ENCODE results near the gene TMTC1.
A peak's percentile ranks its signal among the peaks of the same experiment; 100 is the strongest.

The TMTC1 gene

DNA sequence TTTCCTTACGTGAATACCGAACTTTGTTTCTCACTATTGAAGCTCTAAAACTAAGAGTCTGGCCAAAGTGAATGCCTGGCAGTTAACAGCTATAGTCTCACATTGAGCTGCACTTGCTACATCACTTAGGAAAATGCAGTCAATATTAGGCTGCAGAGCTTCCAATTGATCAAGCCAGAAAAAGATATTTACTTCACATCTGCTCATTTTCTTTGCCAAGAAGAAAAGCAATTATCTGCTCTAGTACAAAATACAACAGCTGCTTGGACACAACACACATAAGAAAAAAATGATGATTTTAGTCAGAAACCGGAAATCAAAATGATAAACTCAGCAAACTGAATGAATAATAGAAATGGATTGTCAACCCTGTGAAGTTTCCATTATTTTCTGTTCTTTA lies 45.4 kb downstream of the TMTC1 start:
- DNase-seq: no peak

DNA sequence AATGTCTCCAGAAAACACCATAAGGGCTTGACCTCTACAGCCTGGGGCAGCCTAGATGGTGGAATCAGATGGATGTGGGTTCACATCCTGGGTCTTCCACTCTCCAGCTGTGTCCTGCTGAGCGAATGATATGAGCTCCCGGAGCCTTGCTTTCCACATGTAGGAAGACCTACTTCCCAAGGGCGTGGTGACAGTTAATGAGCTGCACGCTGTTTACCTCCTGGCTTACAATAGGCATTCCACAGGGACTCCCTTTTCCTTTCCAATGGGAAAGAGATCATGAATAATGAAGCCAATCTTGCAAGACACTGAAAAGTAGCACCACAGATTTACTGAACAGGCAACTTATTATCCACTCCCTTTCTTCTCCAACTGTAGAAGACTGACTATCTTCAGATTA lies 46.1 kb downstream of the TMTC1 start:
- no peak for DNase-seq

DNA sequence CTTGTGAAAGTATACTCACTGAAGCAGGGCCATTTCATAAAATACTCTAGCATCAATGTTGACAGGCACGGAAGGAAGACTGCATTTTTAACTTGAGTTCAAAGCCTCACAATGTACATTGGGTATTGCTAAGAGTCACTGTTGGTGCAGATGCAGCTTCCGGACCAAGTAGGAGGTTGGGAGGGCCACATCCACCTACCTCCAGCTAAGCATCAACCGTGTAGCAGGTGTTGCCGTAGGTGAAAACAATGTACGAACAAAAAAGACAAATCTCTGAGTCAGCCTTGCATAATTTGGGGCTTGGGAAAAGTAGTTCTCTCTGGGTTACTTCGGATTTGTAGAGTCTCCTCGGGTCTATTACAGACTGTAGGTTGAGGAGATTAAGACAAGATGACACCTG lies 48.1 kb downstream of the TMTC1 start:
- DNase-seq: no peak

DNA sequence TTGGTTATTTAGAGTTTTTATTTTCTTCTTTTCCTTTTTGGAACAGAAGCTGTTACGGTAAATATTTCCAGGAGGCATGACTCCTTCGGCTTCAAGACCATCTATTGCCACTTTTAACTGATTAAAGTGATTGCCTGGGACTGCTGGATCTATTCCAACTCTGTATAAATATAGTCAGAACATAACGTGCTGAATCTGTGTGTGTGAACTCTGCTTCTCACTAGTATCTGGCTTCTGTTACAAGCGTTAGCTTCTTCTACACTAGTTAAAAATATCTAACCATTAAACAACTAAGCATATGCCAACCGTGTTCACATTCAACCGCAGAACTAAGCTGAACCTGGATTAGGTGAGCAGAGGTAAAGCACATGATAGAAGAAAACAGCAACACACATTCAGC lies 49.0 kb downstream of the TMTC1 start:
- DNase-seq: no peak

DNA sequence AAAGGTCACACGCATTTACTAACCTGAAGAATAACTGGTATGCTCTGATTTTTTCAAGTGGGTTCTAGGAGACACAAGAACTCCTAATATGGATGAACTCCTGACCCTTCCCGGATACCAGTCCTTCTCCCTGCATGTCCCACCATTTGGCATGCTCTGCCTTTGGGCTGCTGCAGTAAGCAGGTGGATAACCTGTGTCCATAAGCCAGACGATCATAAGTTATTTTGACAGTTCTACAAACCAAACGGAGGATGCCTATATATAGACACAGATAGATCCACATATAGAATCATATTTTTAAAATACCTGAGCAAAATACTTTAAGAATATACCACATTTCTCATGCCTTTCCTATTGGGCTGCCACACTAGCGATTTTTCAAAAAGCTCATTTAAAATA lies 49.4 kb downstream of the TMTC1 start:
- no peak for DNase-seq

DNA sequence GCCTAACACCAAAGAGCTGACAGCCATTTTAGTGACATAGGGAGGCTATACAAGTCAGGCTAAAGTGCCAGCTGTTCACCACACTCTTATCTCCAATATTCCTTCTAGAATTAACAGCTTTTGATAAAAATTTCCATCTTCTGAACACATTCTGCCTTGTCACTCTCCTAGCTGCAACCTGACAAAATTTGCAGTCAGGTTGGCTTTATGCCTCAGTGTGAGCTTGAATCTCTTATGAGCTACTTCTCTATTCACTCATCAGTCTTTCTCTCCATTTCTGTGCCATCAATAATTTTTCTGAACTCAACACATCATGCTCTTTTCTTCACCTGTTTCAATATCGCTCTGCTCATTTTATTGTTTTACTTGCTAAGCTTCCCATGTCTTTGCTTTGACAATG lies 50.2 kb downstream of the TMTC1 start:
- no peak for DNase-seq

DNA sequence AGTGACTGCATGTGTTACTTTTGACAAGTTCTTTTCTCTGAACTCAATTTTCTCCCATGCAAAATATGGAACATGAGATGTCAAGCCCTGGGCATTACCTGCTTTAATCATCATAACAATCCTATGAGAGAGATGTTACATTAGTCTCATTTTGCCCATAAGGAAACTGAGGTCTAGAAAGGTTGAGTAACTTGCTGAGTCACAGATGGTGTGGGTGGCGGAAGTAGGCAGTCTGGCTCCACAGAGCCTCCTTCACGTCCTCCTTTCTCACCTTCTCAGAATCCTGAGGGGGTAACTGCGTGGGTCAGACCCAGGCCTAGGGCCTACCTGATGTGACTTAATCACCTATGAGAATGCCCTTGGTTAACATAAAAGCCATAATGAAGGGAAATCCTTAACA lies 50.7 kb downstream of the TMTC1 start:
- no peak for DNase-seq

DNA sequence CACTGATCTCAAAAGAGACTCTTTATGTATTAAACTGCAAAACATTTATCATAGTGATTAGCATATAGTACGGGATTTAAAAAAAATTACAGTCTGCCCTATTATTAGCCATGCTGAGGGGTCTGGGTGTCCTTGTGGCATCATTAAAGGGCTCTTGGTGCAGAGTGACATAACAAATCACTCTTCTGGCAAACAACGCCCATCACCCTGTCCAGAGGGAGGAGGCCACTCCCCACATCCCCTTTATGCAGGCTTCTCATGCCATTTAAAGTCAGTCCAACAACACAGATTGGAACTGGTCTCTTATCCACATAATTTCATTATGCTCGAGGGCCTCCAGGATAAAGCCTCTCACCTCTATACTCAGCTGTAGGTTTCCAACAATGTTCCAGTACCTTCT lies 51.1 kb downstream of the TMTC1 start:
- no peak for DNase-seq

DNA sequence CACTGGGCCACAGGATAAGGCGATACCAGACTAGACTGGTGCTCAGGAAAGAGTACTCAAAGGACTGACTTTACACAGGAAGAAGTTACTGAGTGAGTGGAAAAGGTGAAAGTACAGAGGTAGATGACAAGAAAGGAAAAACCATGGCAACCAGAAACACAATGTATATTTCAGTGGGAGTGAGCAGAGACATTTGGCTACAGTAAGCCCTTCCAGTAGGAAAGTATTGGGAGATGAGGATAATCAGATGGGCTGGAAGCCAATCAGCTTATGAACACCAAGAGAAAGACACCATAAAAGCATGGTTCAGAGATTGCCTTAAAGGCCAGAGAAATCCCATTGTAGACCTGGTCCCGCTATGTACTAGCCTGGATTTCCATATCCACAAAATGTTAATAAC lies 51.6 kb downstream of the TMTC1 start:
- no peak for DNase-seq

DNA sequence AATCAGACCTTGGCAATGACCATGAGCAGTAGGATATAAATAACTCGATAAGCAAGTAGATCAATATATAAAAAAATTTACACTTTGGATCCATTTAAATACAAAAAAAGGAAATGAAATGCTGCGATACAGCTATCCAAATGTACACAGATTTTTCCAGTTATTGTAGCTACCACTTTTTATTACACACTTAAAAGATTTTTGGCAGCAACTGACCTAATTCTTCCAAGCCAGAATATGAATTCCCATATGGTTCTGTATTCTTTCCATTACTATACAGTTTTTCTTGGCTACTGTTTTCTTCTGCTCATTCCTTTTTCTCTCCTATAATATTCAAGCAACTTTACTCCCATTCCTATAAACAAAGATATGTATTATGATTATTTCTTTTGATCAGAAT lies 52.2 kb downstream of the TMTC1 start:
- DNase-seq: no peak

DNA sequence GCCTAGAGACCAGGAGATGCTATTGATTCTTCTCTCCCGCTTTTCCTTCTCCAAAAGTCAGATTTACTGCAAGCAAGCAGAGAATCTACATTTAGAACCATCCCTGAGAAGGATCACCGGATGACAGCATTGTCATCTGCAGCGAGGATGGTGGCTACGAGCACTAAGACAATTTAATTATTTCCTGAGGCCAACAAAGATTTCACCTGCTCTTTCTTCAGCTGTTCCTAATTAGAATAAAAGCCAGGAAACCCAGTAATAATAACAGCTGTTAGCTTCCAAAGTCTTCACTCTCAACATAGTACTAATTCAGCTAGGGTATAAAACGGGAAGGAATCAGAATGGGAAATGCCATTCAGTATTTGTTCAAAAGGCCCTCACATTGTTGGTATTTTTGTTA lies 53.3 kb downstream of the TMTC1 start:
- DNase-seq: no peak

DNA sequence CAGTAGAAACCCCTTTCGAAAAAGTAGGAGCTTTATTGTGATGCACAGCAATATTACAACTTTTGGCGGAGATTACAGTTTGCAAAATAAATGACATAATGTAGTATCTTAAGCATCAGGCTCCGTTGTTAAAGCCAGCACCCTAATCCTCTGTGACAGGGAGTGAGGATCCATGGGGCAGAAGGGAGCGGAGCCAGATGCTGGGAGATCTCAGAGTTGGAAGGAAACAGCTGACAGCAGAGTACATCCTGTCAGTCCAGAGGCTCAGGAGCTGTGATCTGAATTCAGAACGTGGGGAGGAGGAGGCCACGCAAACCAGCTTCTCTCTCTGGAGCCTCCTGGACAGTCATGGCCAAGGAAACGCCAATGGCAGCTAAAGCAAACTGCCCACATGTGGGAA lies 55.7 kb downstream of the TMTC1 start:
- DNase-seq: no peak

DNA sequence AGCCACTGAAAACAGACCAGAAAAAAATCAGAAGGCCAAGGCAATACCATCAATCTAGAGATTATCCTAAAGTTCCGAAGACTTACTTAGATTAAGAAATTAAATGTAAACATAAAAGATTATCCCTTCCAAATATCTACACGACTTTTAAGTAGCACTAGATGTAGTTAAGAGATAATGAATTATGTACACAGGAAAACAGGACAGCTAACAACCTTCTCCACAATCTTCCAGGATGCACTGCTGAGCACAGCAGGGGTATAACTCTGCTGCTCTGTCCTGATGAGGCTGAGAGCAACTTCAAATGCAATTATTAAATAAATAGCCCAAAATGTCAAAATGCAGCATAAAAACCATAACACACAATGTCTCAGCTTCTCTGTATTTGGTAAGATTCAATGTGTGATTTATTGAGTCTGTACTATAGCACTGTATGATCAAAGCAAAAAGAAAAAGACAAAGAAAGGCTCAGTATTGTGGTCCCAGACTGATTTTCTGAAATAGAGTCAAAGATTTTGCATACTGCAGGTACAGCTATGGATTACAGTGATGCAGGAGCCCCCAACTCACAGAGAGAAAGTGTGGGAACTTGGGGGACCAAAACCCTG lies 56.9 kb downstream of the TMTC1 start:
- DNase-seq: no peak

DNA sequence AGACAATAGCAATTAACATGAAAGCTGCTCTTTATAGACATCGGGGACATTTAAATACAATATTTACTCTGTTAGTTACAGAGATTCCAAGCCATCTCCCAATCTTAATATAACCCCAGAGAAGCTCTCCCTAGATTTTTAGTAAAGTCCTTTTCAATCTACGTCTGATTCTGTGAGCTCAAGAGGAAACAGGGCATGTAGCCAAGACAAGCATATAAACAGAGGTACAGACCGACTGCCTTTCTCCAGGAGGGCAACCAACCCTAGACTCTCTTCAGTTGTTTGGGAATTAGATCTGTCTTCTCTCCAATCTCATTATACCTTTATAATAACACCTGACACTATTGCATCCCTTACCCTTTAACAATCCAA lies 57.4 kb downstream of the TMTC1 start:
- DNase-seq: peak; percentile 79

DNA sequence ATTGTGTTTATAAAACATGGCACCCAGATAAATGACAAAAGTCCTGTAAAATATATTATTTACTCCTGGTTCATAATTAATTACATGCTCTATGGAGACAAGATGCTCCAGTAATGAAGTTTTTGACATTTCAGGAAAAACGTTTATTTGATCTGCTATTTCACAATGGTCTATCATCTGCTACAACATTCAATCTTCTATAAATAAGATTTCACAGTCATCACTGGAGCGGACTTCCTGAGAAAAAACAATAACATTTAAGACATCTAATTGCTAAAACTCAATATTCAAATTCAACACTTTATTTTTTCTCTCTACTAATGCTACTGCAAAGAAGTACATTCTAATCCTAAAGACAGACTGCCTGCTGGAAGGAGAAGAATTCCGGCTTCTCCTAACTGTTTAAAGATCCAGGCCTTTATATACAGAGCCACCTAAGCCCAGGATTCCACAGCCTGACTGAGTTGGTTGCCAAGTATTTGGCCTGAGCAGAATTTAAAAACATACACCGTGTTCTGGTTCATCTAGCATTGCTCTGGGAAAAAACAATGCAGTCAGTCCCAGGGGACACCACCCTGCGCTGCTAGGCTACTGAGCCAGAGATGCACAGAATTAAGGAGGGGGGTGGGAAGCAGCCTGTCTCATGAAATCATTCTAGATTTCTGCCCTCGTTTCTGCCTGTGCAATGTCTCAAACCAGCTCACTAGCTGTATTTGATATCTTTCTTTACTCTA lies 58.0 kb downstream of the TMTC1 start:
- DNase-seq: no peak

DNA sequence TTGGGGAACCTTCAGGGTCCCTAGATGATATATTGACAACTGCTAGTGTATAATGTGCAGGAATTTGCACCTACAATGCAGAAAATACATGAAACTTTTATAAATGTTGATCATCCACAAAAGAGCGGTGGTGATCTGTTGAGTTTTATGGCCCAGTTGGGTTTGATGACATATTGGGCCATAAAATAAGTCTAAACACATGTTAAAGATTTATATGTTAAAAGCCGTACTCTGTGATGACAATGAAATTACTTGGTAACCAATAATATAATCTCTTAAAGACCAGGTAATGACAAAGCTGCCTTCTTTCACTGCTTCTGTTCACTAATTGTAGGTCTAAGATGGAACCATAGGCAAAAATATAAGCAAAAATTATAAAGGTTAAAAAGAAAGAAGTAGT lies 61.6 kb downstream of the TMTC1 start:
- DNase-seq: no peak

DNA sequence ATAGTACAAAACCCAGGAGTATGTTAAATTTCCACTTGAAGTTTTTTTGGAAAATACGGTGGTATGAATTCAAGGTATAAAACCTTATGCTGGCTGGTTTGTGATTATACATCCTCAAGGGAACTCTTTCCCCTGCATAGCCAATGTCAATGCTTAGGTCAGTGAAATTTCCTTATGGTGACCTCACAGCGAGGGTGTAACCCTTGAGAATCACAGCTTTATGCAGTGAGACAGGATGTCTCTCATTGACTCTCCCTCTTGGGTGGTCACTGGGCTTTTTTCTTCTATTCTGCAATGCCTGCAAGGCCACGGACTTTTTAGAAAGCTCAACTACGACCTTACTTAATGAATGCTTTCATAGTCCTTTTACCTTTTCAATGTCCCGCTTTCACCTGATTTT lies 64.4 kb downstream of the TMTC1 start:
- DNase-seq: no peak

DNA sequence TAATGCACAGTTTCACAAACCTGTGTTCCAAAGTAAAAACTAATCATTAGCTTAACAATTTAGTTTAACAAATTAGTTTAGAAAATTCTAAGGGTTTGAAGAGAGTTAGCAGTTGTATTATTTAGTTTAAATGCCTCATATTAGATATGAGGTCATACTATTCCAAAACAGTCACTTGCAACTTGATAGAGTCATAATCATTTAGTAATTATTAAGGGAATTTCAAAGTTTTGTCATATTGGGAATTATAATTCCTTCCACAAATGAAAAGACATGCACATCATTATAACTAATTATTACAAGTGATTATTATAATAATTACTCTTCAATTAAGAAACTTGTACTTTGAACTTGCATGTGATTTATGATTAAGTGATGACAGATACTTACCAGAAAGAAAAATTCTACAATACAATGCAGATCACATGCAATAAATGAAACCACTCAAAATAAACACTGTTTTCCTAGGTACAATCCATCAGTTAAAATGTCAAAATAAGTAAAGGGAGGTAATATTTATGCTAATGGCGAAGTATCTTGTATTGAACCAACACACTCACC lies 66.1 kb downstream of the TMTC1 start:
- DNase-seq: no peak

DNA sequence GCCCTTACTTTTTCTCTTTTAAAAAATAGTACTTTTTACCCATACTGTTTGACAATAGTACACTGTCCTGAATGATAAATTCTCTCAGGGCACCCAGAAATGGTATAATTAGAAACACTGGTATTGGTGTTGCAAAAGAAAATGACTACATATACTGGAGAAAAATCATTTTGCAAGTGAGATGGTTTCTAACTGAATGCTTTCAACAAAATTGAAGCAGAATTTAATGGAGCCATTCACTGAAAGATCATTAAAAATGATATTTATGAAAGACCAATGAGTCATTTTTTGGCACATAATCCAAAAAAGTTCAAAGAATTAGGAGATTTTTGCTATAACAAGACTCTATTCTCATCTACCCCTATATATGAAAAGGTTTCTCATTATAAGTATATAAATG lies 68.8 kb downstream of the TMTC1 start:
- DNase-seq: no peak

DNA sequence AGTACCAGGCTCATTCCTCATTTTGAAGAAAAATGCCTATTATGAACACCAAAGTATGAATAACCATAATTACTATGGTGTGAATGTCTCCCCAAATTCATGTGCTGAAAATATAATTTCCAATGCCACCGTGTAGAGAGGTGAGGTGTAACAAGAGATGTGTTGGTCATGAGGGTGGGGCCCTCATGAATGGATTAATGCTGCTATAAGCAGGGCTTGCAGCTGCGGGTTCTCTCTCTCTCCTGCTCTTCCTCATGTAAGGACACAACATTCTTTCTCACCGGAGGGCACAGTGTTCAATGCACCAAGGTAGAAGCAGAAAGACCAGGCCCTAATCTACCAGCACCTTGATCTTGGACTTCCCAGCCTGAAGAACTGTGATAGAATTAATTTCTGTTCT lies 70.0 kb downstream of the TMTC1 start:
- DNase-seq: no peak

DNA sequence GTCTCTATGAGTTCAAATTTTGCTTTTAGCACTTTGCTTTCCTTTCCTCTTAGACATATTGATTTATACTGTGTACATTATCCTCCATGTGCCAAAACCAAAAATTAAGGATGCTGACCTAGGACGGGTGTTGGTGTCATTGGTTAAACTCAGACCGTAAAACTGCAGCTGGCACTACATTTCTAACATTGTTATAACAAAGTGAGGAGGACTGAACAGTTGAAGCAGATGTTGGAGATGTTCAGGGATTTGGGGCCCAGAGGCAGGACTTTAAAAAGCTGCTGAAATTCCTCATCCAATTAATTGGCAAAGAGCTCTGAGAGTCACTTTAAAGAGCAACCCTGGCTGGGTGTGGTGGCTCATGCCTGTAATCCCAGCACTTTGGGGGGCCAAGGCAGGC lies 72.4 kb downstream of the TMTC1 start:
- DNase-seq: no peak

DNA sequence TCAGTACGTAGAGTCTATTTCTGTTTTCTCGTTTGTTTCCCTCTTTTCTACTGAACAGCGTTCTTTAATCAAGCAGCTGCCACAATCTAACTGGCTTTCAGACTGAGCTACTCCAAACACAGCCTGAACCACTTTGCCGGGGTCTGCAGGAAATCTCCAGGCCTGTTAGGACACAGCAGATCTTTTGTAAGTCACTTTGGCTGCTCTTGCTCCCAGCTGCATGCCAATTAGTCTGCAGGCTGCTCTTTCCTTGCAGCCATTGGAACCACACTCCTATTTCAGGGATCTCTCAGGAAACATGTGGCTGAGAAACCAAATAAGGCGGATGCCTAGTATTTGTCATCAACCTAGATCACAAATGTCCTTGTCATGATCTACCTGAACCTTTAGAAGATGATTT lies 73.6 kb downstream of the TMTC1 start:
- no peak for DNase-seq

DNA sequence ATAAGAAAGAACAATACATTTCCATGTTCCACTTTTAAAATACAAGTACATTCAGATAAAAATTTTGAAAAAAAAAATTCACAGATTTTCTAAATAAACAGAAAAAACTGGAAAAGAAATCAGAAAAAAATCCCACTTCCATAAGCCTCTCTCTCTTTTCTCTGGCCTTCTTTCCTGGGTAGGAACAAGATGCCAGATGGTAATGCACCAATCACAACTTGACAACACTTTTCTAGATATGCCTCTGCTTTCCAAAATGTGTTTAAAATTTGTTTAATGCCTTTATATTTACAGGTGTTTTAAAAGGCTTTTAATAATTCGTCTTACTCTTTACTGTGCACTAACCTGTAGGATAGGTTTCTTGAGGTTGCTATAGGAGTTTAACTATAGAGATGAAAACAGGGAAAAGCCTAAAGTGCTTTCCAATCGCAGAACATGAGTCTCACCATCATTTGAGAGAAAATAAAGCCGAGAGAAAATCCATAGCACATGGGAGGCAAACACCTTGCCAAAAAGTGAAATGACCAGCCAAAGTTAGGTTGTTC lies 74.2 kb downstream of the TMTC1 start:
- no peak for DNase-seq

DNA sequence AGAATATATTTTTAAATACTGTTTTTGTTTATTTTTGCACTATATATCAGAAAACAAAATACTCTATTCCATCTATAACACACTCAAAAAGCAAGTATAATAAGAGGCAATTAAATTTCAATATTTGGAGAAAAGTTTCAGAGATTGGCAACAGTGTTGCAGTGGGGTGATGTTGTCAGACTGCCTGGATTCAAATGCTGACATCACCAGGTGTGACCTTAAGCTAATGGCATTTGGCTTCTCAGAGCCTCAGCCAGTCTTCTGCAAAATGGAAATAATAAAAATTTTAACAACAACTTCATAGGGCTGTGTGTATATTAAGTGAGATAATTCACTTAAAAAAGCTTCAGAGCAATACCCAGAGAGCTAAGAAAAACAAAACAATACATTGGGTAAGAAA lies 74.7 kb downstream of the TMTC1 start:
- no peak for DNase-seq

DNA sequence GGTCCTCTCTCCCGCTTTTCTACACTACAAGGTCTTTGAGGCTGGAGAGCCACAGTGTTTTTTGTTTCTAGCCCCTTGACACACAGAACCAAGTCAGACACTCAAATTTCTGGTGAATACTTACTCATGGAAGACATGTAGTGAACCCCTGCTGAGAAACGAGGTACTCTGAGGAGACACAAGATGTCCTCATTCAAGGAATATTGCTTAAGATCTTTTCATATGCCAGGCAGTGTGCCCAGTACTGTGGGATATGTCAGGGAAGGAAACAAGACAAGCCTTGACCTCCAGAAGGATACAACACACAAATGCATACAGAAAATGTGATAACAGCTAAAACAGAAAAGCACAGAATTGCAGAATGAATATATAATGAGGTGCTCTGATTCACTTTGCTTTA lies 75.9 kb downstream of the TMTC1 start:
- DNase-seq: no peak

Data from NCI-H2029 treated with DMSO at 0.1 percent for 48 hours (cell line).